ENCODE data around the gene ABCA3.

The ABCA3 gene

GRCh38 chr16:2340564-2341455 is at the start of gene ABCA3:
Gene ABCA3 (minus strand): TSS chr16:2340728. CDS start chr16:2326466, 14,262 bp downstream.
- peak; percentile 72 for DNase-seq

- peak; percentile 78 for DNase-seq
These were observed 48.4 kb upstream of the ABCA3 start for GRCh38 chr16:2388875-2389433.

- no peak for DNase-seq
These were observed 47.8 kb upstream of the ABCA3 start for GRCh38 chr16:2388139-2388874.

GRCh38 chr16:2386990-2387389 is 46.5 kb upstream of the ABCA3 start:
- peak; percentile 24 for DNase-seq

- peak; percentile 46 for DNase-seq
These were observed 45.5 kb upstream of the ABCA3 start for GRCh38 chr16:2385982-2386381.

GRCh38 chr16:2385190-2385836 is 44.8 kb upstream of the ABCA3 start:
- DNase-seq, result peak; percentile 40

- no peak for DNase-seq
These were observed 43.9 kb upstream of the ABCA3 start for GRCh38 chr16:2384426-2384825.

GRCh38 chr16:2383501-2383900 is 43.0 kb upstream of the ABCA3 start:
- no peak for DNase-seq

- no peak for DNase-seq
These were observed 34.1 kb upstream of the ABCA3 start for GRCh38 chr16:2374644-2375043.

GRCh38 chr16:2373176-2373575 is 32.6 kb upstream of the ABCA3 start:
- DNase-seq, result no peak

- no peak for DNase-seq
These were observed 32.2 kb upstream of the ABCA3 start for GRCh38 chr16:2372684-2373083.

- DNase-seq, result no peak
These were observed 30.9 kb upstream of the ABCA3 start for GRCh38 chr16:2371421-2371820.

GRCh38 chr16:2370721-2371120 is 30.2 kb upstream of the ABCA3 start:
- DNase-seq, result no peak

GRCh38 chr16:2366660-2367309 is 26.3 kb upstream of the ABCA3 start:
- DNase-seq, result no peak

- no peak for DNase-seq
These were observed 25.1 kb upstream of the ABCA3 start for GRCh38 chr16:2365397-2366294.

GRCh38 chr16:2364638-2365210 is 24.2 kb upstream of the ABCA3 start:
- no peak for DNase-seq

- no peak for DNase-seq
These were observed 21.7 kb upstream of the ABCA3 start for GRCh38 chr16:2362218-2362617.

GRCh38 chr16:2361129-2361528 is 20.6 kb upstream of the ABCA3 start:
- DNase-seq, result no peak

GRCh38 chr16:2359919-2360318 is 19.4 kb upstream of the ABCA3 start:
- no peak for DNase-seq

- DNase-seq, result no peak
These were observed 18.3 kb upstream of the ABCA3 start for GRCh38 chr16:2358811-2359210.

- no peak for DNase-seq
These were observed 16.8 kb upstream of the ABCA3 start for GRCh38 chr16:2357331-2357730.

Data from NCI-H510A treated with DMSO at 0.1 percent for 48 hours (cell line).